Measurements from ENCODE around the gene FKBP2.

Gene FKBP2

DNA sequence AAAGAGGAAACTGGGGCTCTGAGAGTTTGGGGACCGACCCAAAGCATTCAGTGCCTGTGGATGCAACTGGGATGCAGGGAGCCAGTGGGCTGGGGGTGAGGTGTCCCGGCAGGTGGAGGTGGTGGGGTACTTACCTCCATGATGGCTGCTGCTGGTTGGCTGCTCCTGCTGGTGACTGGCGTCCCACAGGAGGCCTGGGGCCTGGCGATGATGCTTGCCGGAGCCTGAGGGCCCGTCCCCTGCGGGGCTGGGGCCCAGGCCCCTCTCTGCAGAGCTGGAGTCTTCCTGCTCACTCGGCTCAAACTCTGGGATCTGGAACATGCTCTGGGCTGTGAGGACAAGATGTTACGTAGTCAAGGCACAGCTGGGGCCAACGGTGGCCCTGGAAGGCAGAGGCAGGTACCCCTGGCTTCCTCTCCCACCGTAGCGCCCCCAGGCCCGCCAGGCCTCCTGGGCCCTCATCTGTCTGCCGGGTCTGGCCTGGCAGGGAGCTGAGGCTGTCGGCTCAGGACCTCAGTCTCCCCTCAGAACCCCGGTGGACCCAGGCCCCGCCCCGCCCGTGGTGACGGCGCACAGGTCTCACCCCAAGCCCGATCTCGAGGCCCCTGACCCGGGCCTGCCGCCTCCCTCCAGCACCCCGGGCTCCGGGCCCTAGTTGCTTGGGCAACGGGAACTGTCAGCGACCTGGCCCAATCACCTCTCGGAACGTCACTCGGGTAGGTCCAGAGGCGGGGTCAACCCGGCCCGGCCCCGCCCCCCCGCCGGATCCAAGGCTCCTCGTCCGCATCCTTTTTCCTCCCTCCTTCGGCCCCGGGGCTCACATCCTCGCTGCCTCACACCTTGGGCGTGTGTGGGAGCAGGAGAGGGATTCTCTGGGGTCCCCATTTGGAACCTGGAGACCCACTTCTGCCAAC is 43.4 kb downstream of the FKBP2 start, which contains the start of gene BAD:
TSS of gene BAD (minus strand) at position 618 of the 914 bp plus-strand sequence. CDS start at position 321, 297 bp downstream.
- H3K27ac Mint-ChIP-seq: peak within 1 kb of the TSS; percentile 98
- peak within 1 kb of the TSS; percentile 84 for H3K4me3 Mint-ChIP-seq
- no peaks in the 10 kb centered on the region for H3K9me3 Mint-ChIP-seq
- H3K4me1 Mint-ChIP-seq (ENCODE audit: low read depth): peaks cover 20% of the 10 kb centered on the region
- peak; percentile 95 for DNase-seq
- no peaks in the 10 kb centered on the region for H3K27me3 Mint-ChIP-seq
- peaks cover 20% of the 10 kb centered on the region for H3K36me3 Mint-ChIP-seq (ENCODE audit: low read depth)

DNA sequence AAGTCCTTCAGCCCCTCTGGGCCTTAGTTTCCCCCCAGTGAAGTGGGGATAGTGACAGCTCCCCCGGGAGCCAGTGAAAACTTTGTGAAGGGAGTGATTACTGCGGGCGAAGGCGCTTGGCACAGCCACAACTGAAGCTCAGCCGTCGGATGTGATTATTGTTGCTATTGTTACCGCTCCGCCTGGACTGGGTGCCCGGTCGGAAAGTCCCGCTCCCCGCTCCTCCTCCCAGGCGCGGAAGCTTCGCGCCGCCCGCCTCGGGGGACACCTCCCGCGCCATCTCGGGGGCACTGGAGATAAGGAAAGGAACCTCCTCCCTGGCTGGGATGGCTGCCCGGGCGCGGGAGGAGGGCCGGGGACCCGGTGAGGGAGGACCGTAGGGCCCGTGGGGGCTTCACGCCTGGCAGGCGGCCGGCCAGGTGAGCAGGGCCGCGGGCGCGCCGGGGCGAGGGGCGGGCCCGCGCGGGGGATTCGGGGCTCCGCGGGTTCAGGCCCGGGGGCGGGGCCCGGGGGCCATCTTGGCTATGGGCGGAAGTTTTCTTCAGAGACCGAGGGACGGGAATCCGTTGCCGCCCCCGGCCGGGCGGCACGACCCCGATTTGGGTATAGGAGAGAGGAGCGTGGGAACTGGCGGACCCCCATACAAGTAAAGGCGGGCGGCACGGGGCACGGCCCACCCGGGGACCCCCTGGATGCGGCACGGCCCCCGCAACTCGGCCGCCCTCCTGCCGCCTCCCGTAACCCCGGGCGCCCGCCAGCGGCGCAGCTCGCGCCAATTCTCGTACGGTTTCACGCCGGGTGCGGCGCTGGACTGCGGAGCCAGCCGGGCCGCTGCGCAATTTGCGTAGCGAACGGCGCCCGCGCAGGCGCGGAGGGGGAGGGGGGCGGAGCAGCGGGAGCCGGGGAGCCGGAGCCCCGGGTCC is 44.3 kb downstream of the FKBP2 start, which contains the start of gene GPR137:
TSS of gene GPR137 (plus strand) at position 887 of the 923 bp plus-strand sequence. CDS start 677 bp downstream, outside the sequence.
- peak within 1 kb of the TSS; percentile 98 for H3K27ac Mint-ChIP-seq
- DNase-seq: peak; percentile 99
- H3K27me3 Mint-ChIP-seq: peaks cover under 1% of the 10 kb centered on the region
- H3K9me3 Mint-ChIP-seq: no peaks in the 10 kb centered on the region
- H3K36me3 Mint-ChIP-seq (ENCODE audit: low read depth): peaks cover 18% of the 10 kb centered on the region
- peak within 1 kb of the TSS; percentile 84 for H3K4me3 Mint-ChIP-seq
- H3K4me1 Mint-ChIP-seq (ENCODE audit: low read depth): peaks cover 20% of the 10 kb centered on the region

DNA sequence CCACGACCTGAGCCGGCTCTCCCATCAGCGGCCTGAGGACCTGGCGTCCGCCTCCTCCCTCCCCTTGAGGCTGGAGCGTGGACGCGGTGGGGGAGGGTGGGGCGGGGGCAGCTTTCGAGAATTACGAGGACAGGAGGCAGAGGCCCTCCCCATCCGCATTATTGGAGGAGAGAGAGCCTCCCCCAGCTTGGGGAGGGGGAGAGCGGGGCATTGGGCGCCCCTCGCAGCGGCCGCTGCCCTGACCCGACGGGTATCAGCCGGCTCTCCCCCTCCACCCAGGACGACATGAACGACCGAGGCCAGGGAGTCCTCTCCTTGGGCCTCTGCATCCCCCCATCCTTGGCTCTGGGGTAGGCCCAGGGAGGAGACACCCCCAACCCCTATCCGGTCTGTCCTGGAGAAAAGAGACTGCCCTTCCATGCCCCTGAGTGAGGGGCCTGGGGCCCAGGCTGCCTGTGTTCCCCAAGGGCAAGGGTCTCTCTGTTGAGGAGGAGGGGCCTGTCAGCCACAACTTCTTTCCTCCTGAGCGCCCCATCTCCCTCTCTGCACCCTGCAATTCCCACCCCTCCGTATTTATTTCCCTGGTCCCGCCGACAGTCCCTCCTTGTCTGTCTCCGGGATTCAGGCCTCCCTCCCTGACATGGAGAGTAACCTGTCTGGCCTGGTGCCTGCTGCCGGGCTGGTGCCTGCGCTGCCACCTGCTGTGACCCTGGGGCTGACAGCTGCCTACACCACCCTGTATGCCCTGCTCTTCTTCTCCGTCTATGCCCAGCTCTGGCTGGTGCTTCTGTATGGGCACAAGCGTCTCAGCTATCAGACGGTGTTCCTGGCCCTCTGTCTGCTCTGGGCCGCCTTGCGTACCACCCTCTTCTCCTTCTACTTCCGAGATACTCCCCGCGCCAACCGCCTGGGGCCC is 45.2 kb downstream of the FKBP2 start:
- no peaks in the 10 kb centered on the region for H3K9me3 Mint-ChIP-seq
- H3K4me3 Mint-ChIP-seq: peak overlapping the region; percentile 75
- peak; percentile 43 for DNase-seq
- peak overlapping the region; percentile 78 for H3K27ac Mint-ChIP-seq
- H3K27me3 Mint-ChIP-seq: peaks cover 10% of the 10 kb centered on the region
- peaks cover 23% of the 10 kb centered on the region for H3K4me1 Mint-ChIP-seq (ENCODE audit: low read depth)
- peaks cover 17% of the 10 kb centered on the region for H3K36me3 Mint-ChIP-seq (ENCODE audit: low read depth)

DNA sequence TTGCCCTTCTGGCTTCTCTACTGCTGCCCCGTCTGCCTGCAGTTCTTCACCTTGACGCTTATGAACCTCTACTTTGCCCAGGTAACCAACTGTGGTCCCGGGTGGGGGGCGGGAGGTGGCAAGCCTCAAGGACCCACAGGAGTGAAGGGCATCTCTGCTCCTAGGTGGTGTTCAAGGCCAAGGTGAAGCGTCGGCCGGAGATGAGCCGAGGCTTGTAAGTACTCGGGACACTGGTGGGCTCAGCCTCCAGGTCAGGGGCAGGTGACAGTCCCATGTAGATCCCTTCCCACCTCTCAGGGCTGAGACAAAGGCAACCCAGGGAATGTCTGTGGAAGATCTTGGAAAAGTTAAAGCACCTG is 45.9 kb downstream of the FKBP2 start:
- Mint-ChIP-seq H3K27ac (no peak overlapping the region), H3K4me3 (peak overlapping the region; percentile 75), H3K27me3 (peaks cover 11% of the 10 kb centered on the region), H3K36me3 (ENCODE audit: low read depth) (peaks cover 10% of the 10 kb centered on the region), H3K4me1 (ENCODE audit: low read depth) (peaks cover 23% of the 10 kb centered on the region), H3K9me3 (no peaks in the 10 kb centered on the region)
- no peak for DNase-seq

DNA sequence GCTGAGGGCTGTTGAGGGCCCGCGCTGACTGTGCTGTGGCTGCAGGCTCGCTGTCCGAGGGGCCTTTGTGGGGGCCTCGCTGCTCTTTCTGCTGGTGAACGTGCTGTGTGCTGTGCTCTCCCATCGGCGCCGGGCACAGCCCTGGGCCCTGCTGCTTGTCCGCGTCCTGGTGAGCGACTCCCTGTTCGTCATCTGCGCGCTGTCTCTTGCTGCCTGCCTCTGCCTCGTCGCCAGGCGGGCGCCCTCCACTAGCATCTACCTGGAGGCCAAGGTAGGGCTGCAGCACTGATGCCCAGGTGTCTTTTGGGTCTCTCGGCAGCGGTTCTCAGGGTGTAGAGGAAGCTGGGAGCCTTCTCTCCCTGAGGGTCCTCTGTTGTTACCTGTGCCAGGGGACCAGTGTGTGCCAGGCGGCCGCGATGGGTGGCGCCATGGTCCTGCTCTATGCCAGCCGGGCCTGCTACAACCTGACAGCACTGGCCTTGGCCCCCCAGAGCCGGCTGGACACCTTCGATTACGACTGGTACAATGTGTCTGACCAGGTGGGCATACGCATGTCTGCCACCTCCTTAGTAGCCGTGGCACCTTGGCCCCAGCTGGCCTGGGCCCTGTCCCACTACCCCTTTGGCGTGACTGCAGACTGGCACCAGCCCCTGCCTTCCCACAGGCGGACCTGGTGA is 46.9 kb downstream of the FKBP2 start:
- peaks cover 6% of the 10 kb centered on the region for H3K36me3 Mint-ChIP-seq (ENCODE audit: low read depth)
- DNase-seq: no peak
- no peak overlapping the region for H3K4me3 Mint-ChIP-seq

DNA sequence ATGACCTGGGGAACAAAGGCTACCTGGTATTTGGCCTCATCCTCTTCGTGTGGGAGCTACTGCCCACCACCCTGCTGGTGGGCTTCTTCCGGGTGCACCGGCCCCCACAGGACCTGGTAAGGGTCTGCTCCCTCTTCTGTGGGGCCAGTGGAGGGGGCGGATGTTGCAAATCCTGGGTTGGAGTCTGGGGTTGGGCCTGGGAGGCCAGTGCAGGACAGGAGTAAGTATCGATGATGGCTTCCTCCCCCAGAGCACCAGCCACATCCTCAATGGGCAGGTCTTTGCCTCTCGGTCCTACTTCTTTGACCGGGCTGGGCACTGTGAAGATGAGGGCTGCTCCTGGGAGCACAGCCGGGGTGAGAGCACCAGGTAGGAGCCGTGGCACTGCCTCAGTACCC is 47.5 kb downstream of the FKBP2 start:
- Mint-ChIP-seq H3K9me3 (no peaks in the 10 kb centered on the region), H3K27me3 (peaks cover 22% of the 10 kb centered on the region), H3K4me3 (no peak overlapping the region), H3K4me1 (ENCODE audit: low read depth) (peaks cover 18% of the 10 kb centered on the region), H3K27ac (no peak overlapping the region), H3K36me3 (ENCODE audit: low read depth) (peaks cover 3% of the 10 kb centered on the region)
- no peak for DNase-seq

More for the DNA sequence above, 46.9 kb downstream of the FKBP2 start:
- H3K27me3 Mint-ChIP-seq: peaks cover 17% of the 10 kb centered on the region
- H3K9me3 Mint-ChIP-seq: no peaks in the 10 kb centered on the region
- H3K27ac Mint-ChIP-seq: no peak overlapping the region
- H3K4me1 Mint-ChIP-seq (ENCODE audit: low read depth): peaks cover 23% of the 10 kb centered on the region

DNA sequence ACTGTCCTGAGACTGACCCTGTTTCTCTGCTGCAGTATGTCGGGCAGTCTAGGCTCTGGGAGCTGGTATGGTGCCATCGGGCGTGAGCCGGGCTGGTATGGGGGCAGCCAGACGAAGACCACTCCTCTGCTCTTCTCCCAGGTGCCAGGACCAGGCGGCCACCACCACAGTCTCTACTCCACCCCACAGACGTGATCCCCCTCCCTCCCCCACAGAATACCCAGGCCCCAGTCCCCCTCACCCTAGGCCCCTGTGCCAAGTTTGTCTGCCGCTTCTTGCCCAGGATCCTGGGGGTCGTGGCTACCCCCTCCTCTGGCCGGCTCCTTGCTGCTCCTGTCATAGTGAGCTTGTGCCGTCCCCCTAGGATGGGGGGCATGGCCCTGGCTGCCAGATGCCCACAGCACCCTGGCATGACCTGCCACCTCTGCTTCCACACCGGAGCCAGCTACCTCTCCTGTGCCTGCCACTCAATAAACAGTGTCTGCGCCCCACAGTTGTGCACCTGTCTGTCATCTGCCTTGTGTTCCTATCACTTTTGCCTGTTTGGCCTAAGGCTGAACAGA is 48.2 kb downstream of the FKBP2 start:
- H3K27me3 Mint-ChIP-seq: peaks cover 30% of the 10 kb centered on the region
- DNase-seq: no peak
- peaks cover 15% of the 10 kb centered on the region for H3K4me1 Mint-ChIP-seq (ENCODE audit: low read depth)
- H3K36me3 Mint-ChIP-seq (ENCODE audit: low read depth): peaks cover 3% of the 10 kb centered on the region
- no peak overlapping the region for H3K27ac Mint-ChIP-seq
- H3K9me3 Mint-ChIP-seq: no peaks in the 10 kb centered on the region
- H3K4me3 Mint-ChIP-seq: no peak overlapping the region

DNA sequence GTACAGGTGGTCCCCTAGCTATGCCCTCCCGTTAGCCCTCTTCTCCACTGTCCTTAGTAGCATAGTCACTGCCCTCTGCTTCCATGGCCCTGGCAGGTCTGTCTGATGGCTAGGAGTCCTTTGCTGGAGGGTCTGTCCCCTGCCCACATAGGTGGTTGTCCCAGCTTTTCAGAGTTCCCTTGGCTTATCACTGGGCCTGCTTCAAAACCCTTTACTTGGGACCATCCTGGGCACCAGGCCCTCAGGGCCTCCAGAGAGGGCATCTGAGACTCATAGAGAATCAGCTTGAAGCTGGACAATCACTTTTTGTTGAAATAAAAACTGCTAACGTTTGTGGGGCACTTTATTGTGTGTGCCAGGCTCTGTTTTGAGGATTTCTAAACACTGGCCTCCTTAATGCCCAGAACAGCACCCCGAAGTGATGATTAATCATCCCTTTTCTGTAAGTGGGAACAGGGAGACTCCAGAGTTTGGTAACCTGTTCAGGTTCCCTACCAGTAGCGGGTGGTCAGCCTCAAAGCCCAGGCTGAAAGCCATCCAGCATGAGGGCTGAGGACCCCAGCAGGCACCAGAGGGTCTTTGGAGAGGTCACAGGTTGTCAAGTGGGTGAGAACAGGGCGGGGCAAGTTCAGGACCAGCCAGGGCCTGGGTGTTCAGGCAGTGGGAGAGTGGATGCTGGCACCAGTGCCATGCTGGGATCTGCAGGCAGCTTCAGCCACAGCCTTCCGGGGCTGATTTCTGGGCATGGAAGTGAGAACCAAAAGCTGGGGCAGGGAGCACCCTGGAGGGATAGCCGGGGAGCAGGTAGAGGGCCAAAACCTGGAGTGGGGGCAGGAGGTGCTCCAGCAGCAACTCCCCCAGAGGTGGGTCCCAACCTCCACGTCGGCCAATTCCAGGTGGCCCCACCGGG is 49.7 kb downstream of the FKBP2 start:
- no peak for DNase-seq
- Mint-ChIP-seq H3K27me3 (peaks cover 43% of the 10 kb centered on the region), H3K4me3 (no peak overlapping the region)

DNA sequence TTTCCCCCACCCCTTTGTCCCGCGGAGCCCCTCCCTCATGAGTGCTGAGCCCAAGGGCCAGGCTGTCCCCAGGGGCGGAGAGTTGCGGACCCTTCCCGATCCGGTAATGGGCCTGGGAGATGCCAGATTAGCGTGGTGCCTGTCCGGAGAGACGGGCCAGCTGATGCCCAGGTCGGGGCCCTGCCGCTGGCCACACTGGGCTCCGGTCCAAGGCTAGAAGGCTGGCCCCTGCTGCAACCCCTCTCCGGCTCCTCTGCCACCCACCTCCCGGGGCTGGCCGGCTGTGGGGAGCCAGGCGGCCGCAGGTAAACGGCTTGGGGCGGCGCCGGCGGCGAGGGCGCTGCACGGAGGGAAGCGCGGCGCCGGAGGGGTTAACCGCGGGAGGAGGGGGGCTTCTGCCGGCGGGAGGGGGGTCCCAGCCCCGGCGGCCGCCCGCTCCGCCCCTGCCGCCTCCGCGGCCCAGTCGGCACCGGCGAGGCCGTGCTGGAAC is 50.4 kb downstream of the FKBP2 start, which contains the start of gene KCNK4:
TSS of gene KCNK4 (plus strand) at position 41 of the 490 bp plus-strand sequence. CDS start 1,717 bp downstream, outside the sequence.
- Mint-ChIP-seq H3K4me3 (no peak within 1 kb of the TSS), H3K27ac (no peak within 1 kb of the TSS), H3K27me3 (peaks cover 50% of the 10 kb centered on the region), H3K9me3 (no peaks in the 10 kb centered on the region), H3K4me1 (ENCODE audit: low read depth) (peaks cover 11% of the 10 kb centered on the region), H3K36me3 (ENCODE audit: low read depth) (no peaks in the 10 kb centered on the region)
- DNase-seq: no peak

More for the DNA sequence above, 49.7 kb downstream of the FKBP2 start:
- H3K9me3 Mint-ChIP-seq: no peaks in the 10 kb centered on the region
- peaks cover 13% of the 10 kb centered on the region for H3K4me1 Mint-ChIP-seq (ENCODE audit: low read depth)
- no peak overlapping the region for H3K27ac Mint-ChIP-seq
- H3K36me3 Mint-ChIP-seq (ENCODE audit: low read depth): no peaks in the 10 kb centered on the region

DNA sequence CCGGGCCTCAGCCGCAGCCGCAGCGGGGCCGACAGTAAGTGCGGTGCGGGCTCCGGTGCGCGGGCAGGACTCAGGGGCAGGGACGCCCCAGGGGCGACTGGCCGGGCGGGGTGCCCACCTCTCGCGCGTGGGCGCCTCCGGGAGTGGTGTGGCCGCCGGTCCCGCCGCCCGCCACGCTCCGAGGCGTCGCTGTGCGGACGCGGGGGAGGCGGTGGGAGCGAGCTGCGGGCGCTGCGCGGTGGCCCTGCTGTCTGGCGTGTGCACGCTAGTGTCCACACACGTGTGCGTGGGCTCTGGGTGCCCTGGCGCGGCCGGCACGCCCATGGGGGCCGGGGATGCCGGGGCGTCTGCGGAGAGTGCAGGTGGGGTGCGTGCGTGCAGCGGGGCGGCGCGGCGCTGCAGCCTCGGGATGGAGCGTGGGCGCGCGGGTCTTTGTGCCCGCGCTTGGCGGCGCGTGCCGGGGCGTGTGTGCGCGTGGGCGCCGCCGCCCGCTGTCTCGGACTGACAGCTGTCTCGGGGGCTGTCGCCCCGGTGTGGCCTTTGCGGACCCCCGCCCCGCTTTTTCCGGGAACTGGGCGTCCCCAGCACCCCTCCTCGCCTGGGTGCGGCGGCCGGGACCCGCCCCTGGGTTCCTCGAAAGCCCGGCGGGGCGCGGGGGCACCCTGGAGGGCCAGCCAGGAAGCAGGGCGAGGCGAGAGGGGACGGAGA is 51.0 kb downstream of the FKBP2 start:
- Mint-ChIP-seq H3K4me1 (ENCODE audit: low read depth) (peaks cover 5% of the 10 kb centered on the region), H3K4me3 (peak overlapping the region; percentile 47), H3K9me3 (no peaks in the 10 kb centered on the region), H3K27me3 (peaks cover 56% of the 10 kb centered on the region), H3K27ac (no peak overlapping the region), H3K36me3 (ENCODE audit: low read depth) (no peaks in the 10 kb centered on the region)
- DNase-seq: peak; percentile 46

DNA sequence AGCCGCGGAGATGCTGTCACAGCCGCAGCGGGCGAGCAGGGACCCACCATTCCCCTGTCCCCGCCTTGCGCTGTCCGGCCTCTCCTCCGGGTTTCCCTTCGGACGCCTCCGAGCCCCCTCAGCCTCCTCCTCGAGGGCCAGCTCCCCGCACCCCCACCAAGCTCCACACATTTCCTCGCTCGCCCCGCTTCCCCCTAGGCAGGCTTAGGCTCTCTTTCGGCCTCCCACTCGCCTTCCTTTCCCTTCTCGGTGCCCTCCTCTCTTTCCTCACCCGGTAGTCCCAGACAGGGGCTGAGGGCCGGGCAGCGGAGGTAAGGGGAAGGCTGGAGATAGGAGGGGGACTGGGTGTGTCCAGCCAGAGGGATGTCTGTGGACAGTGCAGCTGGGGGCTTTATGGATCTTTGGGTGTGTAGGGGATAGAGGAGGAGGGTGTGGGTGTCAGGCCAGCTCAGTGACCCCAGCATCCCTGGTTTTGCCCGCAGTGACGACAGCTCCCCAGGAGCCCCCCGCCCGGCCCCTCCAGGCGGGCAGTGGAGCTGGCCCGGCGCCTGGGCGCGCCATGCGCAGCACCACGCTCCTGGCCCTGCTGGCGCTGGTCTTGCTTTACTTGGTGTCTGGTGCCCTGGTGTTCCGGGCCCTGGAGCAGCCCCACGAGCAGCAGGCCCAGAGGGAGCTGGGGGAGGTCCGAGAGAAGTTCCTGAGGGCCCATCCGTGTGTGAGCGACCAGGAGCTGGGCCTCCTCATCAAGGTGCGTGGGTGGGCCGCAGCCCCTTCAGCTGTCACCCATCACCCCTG is 51.8 kb downstream of the FKBP2 start:
- H3K36me3 Mint-ChIP-seq (ENCODE audit: low read depth): no peaks in the 10 kb centered on the region
- DNase-seq: no peak
- no peak overlapping the region for H3K27ac Mint-ChIP-seq
- H3K4me3 Mint-ChIP-seq: peak overlapping the region; percentile 47
- peaks cover 63% of the 10 kb centered on the region for H3K27me3 Mint-ChIP-seq
- peaks cover 7% of the 10 kb centered on the region for H3K4me1 Mint-ChIP-seq (ENCODE audit: low read depth)
- H3K9me3 Mint-ChIP-seq: no peaks in the 10 kb centered on the region
